ENCODE data around the gene CARHSP1. TPM values are rescaled to one million over a fixed set of nuclear protein-coding genes. Genes with fewer than 3 reads are reported as not detected.

The CARHSP1 gene
- total and polyA plus RNA-seq, 2 of the 8 experiments (the other 6 are each of a cell fraction or from before 2014, with no cell fraction given): 292 to 300 TPM

- no peak for TF ChIP-seq CBX8 (IDR thresholded peaks at IDR 0.05; ENCODE audit: borderline replicate concordance, low read depth, low read length)
- TF ChIP-seq ATF3 (IDR thresholded peaks at IDR 0.05; ENCODE audit: insufficient read depth, low read depth, low read length): no peak
- TF ChIP-seq CHD1 (IDR thresholded peaks at IDR 0.05; ENCODE audit: low read depth, low read length): no peak
- TF ChIP-seq SP2 (IDR thresholded peaks at IDR 0.05; ENCODE audit: low read length): no peak
- TF ChIP-seq RAD21 (IDR thresholded peaks at IDR 0.05 in 1 of 2, conservative IDR thresholded peaks at IDR 0.05 in 1 of 2; ENCODE audit: low read depth in 2 of 2, low read length in 2 of 2): no peak
Measured at GRCh38 chr16:8847145-8847544, 21.7 kb downstream of the CARHSP1 start (continued).
